SK-N-SH (cell line): ENCODE data around the gene TBC1D2. TPM values are rescaled to one million over a fixed set of nuclear protein-coding genes. Genes with fewer than 3 reads are reported as not detected.

Source experiments
- CTCF ChIA-PET: fragments of 300-600, 350-600 bp; formaldehyde crosslinking; extraction: SDS; loops from one replicate; lab custom pipeline; 2021; lab: Yijun Ruan, JAX
- POLR2A ChIA-PET: fragments of 350-600 bp; sonication (Branson Sonifier 250); formaldehyde crosslinking; extraction: SDS; loops from one replicate; lab custom pipeline; 2020; ENCODE audit warnings: antibody characterized with exemption, inconsistent platforms; lab: Yijun Ruan, JAX
- DNase-seq: peaks from one replicate; pipeline ENCODE4 v3.0.0; 2012
- H2AFZ ChIP-seq: fragments of 200-600 bp; sonication (generic); 2 replicates; pipeline ENCODE4 v1.8.1; 2016; ENCODE audit warnings: antibody characterized with exemption, mild to moderate bottlenecking, low read depth
- H3F3A ChIP-seq: fragments of 200-600 bp; sonication (generic); replicated peaks from 2 replicates; pipeline ENCODE3; 2016; ENCODE audit warnings: antibody characterized with exemption, mild to moderate bottlenecking; ENCODE audit not compliant: insufficient read depth
- H3K27ac ChIP-seq, 2 experiments: fragments of 200-500 bp in 1 of 2; fragments of 200-600 bp in 1 of 2; sonication (Bioruptor generic) in 1 of 2; sonication (generic), shearing (Covaris generic) in 1 of 2; 2 replicates each; pipeline versions ENCODE4 v1.5.1 to v1.6.1; 2014 to 2016; ENCODE audit warnings: low read depth in 2 of 2, inconsistent platforms in 1 of 2, low read length in 1 of 2, mild to moderate bottlenecking in 1 of 2, mixed read lengths in 1 of 2
- H3K27me3 ChIP-seq: fragments of 200-600 bp; sonication (generic), shearing (Covaris generic); 2 replicates; pipeline ENCODE4 v1.6.1; 2016; ENCODE audit warnings: mixed run types; ENCODE audit not compliant: insufficient read depth
- H3K36me3 ChIP-seq, 2 experiments: fragments of 200-500 bp in 1 of 2; fragments of 200-600 bp in 1 of 2; sonication (Bioruptor generic) in 1 of 2; sonication (generic) in 1 of 2; replicated peaks in 1 of 2; 2 replicates each; pipeline versions ENCODE3 to v1.5.1; 2014 to 2016; ENCODE audit warnings: low read length in 1 of 2, mild to moderate bottlenecking in 1 of 2; ENCODE audit not compliant: insufficient read depth in 2 of 2, control insufficient read depth in 1 of 2
- H3K4me1 ChIP-seq, 2 experiments: fragments of 200-500 bp in 1 of 2; fragments of 200-600 bp in 1 of 2; sonication (Bioruptor generic) in 1 of 2; sonication (generic), shearing (Covaris generic) in 1 of 2; 2 replicates each; pipeline versions ENCODE4 v1.5.1 to v1.6.1; 2014 to 2016; ENCODE audit warnings: low read depth in 1 of 2, low read length in 1 of 2, mixed run types in 1 of 2; ENCODE audit not compliant: insufficient read depth in 2 of 2, control insufficient read depth in 1 of 2
- H3K4me2 ChIP-seq: fragments of 200-600 bp; sonication (generic), shearing (Covaris generic); 2 replicates; pipeline ENCODE4 v1.6.1; 2017; ENCODE audit warnings: mixed run types
- H3K4me3 ChIP-seq, 2 experiments: fragments of 200-500 bp in 1 of 2; fragments of 200-600 bp in 1 of 2; sonication (Bioruptor generic) in 1 of 2; sonication (generic), shearing (Covaris generic) in 1 of 2; 2 replicates each; pipeline versions ENCODE4 v1.5.1 to v1.8.1; 2014 to 2016; ENCODE audit warnings: low read depth in 2 of 2, inconsistent platforms in 1 of 2, low read length in 1 of 2, mild to moderate bottlenecking in 1 of 2, mixed read lengths in 1 of 2, moderate library complexity in 1 of 2
- H3K79me2 ChIP-seq: fragments of 200-600 bp; sonication (generic); 2 replicates; pipeline ENCODE4 v1.8.1; 2017; ENCODE audit warnings: mild to moderate bottlenecking; ENCODE audit not compliant: insufficient read depth
- H3K9ac ChIP-seq: fragments of 200-600 bp; sonication (generic); 2 replicates; pipeline ENCODE4 v1.6.1; 2017; ENCODE audit warnings: mixed run types
- H3K9me2 ChIP-seq: fragments of 200-600 bp; sonication (generic); 2 replicates; pipeline ENCODE4 v1.6.1; 2017; ENCODE audit warnings: mixed run types
- H3K9me3 ChIP-seq: fragments of 200-600 bp; sonication (generic); 2 replicates; pipeline ENCODE4 v1.6.1; 2017; ENCODE audit warnings: mixed run types, mild to moderate bottlenecking, moderate library complexity
- H4K20me1 ChIP-seq: fragments of 200-600 bp; sonication (generic); 2 replicates; pipeline ENCODE4 v1.6.1; 2017; ENCODE audit warnings: mild to moderate bottlenecking, mixed run types; ENCODE audit not compliant: insufficient read depth
- CHD2 ChIP-seq: fragments of 150-350 bp; IDR thresholded peaks from 2 replicates; pipeline ENCODE4 v1.6.1; 2018; ENCODE audit warnings: low read length; ENCODE audit not compliant: partially characterized antibody
- ELF1 ChIP-seq: IDR thresholded peaks from 2 replicates; pipeline ENCODE4 v1.4.0; 2012
- EP300 ChIP-seq, 2 experiments: IDR thresholded peaks; 2 replicates each; pipeline versions ENCODE4 v1.4.0 to v1.6.1; 2012; ENCODE audit warnings: borderline replicate concordance in 1 of 2, low read depth in 1 of 2, low read length in 1 of 2
- EZH2phosphoT487 ChIP-seq: fragments of 200-600 bp; sonication (generic); IDR thresholded peaks from 2 replicates; pipeline ENCODE4 v1.6.1; 2017; ENCODE audit warnings: low read depth, mixed run types, mild to moderate bottlenecking, antibody characterized with exemption, moderate library complexity, borderline replicate concordance
- FOXJ3 ChIP-seq: sonication (generic); formaldehyde crosslinking; IDR thresholded peaks from 2 replicates; pipeline ENCODE4 v1.5.1; 2020; ENCODE audit warnings: mild to moderate bottlenecking, missing genetic modification reagents
- GATA2 ChIP-seq: sonication (generic); formaldehyde crosslinking; IDR thresholded peaks from 2 replicates; pipeline ENCODE4 v1.5.0; 2020; ENCODE audit warnings: mild to moderate bottlenecking, missing genetic modification reagents
- MAX ChIP-seq: IDR thresholded peaks from 2 replicates; pipeline ENCODE4 v1.4.0; 2012; ENCODE audit warnings: low read depth
- MEF2A ChIP-seq: IDR thresholded peaks from 2 replicates; pipeline ENCODE4 v1.4.0; 2012; ENCODE audit warnings: low read depth, borderline replicate concordance
- NFIC ChIP-seq: IDR thresholded peaks from 2 replicates; pipeline ENCODE4 v1.4.0; 2012; ENCODE audit warnings: borderline replicate concordance
- NRF1 ChIP-seq: IDR thresholded peaks from 2 replicates; pipeline ENCODE4 v1.6.1; 2012; ENCODE audit warnings: low read depth, mild to moderate bottlenecking, low read length
- PBX3 ChIP-seq: IDR thresholded peaks from 2 replicates; pipeline ENCODE4; 2012
- RAD21 ChIP-seq: IDR thresholded peaks from 2 replicates; pipeline ENCODE4 v1.6.1; 2012; ENCODE audit warnings: mild to moderate bottlenecking, low read length
- RFX5 ChIP-seq: IDR thresholded peaks from 2 replicates; pipeline ENCODE4 v1.6.1; 2012; ENCODE audit warnings: mild to moderate bottlenecking, improper control_type of control experiment, low read length
- SMC3 ChIP-seq: IDR thresholded peaks from 2 replicates; pipeline ENCODE4 v1.6.1; 2012; ENCODE audit warnings: low read depth, low read length, improper control_type of control experiment
- TAF1 ChIP-seq: IDR thresholded peaks from 2 replicates; pipeline ENCODE4 v1.6.1; 2012; ENCODE audit warnings: low read depth, mild to moderate bottlenecking, low read length, moderate library complexity, borderline replicate concordance
- USF1 ChIP-seq: IDR thresholded peaks from 2 replicates; pipeline ENCODE4 v1.4.0; 2012; ENCODE audit warnings: low read depth, borderline replicate concordance
- ZBTB33 ChIP-seq: IDR thresholded peaks from 2 replicates; pipeline ENCODE4 v1.4.0; 2012; ENCODE audit warnings: low read depth, borderline replicate concordance
- WGBS: methylation state at CpG from one replicate; pipeline ENCODE4 v1.1.6; 2017; ENCODE audit warnings: low lambda C conversion rate; 5-methylcytosine and 5-hydroxymethylcytosine counted together
- polyA plus RNA-seq, 3 experiments: library from polyadenylated mRNA; depleted of rRNA; stranded (reverse); fragments of >200 nt; gene quantifications; 2 replicates each; pipeline ENCODE4 v1.2.3, GENCODE V29; 2012

Gene TBC1D2
- polyA plus RNA-seq, 1 of the 3 experiments (the other 2 are of a cell fraction): 5.6 TPM

- CTCF ChIA-PET: no interaction called here
- H3K4me3 ChIP-seq: no peak overlapping the region
- POLR2A ChIA-PET: no interaction called here
Measured at GRCh38 chr9:98225015-98225442, 30.4 kb downstream of the TBC1D2 start.

More at GRCh38 chr9:98225015-98225442, 30.4 kb downstream of the TBC1D2 start:
- DNase-seq: no peak
- Histone ChIP-seq H3K9ac (no peak overlapping the region), H3K27me3 (no peaks in the 10 kb centered on the region), H3F3A (peaks cover 4% of the 10 kb centered on the region), H3K9me3 (no peaks in the 10 kb centered on the region), H3K79me2 (no peaks in the 10 kb centered on the region), H3K9me2 (no peaks in the 10 kb centered on the region)
- TF ChIP-seq RAD21 (no peak), TAF1 (no peak), GATA2 (CRISPR knock-in tag) (no peak), USF1 (no peak), MEF2A (no peak), PBX3 (no peak), ZBTB33 (no peak), SMC3 (no peak), EP300 (IDR thresholded peaks at IDR 0.05; ENCODE audit: borderline replicate concordance in 1 of 2, low read depth in 1 of 2, low read length in 1 of 2) (no peak), FOXJ3 (CRISPR knock-in tag) (no peak), EZH2phosphoT487 (no peak), NFIC (no peak), CHD2 (no peak), NRF1 (no peak), MAX (no peak), ELF1 (no peak), RFX5 (no peak)
- TF ChIP-seq, all 33 proteins: peak for 0
- Histone ChIP-seq H2AFZ (no peak overlapping the region), H3K36me3 (peaks cover 5 to 6% of the 10 kb centered on the region in 2 experiments), H3K27ac (no peak overlapping the region; a peak in 1 of 4 replicates), H3K4me1 (peaks cover 4 to 14% of the 10 kb centered on the region in 2 experiments; a peak in 3 of 4 replicates), H3K4me2 (no peak overlapping the region), H4K20me1 (no peaks in the 10 kb centered on the region)
- 83% methylated on average over 3 of the region's 6 CpGs for WGBS
